ENCODE measurements around the gene ARG2. TPM values are rescaled to one million over a fixed set of nuclear protein-coding genes. Genes with fewer than 3 reads are reported as not detected.

ARG2 gene
- total and polyA plus RNA-seq, 10 donors: 0.64 to 4.7 (median 1.1) TPM

DNA sequence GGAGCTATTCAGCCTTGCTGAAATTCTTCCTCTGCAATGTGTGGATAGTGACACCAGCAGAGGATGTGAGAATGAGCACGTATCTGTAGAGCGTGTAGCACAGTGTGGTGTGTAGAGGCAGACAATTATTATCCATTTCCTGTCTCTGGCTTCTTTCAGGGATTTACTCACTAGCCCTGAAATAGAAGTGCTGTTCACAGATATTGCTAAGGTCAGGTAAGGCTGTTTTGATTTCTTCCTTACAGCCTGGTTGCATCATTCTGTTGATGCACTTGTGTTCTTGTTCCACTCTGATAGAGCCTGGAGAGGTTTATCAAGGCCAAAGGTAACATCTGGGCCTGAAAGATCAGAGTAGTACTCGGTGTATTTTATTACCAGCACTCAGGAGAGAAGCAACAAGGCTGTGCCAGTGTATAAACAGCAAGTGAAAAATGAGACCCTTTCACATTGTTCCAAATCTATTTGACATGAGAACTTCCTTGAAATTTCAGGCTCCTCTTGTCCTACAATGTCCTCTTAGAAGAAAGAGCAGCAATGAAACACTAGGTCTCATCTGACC, 16.7 kb downstream of the ARG2 start:
- H3K27me3 ChIP-seq (replicated peaks in 1 of 7): no peaks in the 10 kb centered on the region
- intact Hi-C loops (cut with DNase I; ENCODE audit: low total_unique reads): no loop called here
- WGBS, 5 donors: 70 to 82% (median 79%) methylated on average over 3 of the region's 3 CpGs
- no peak for DNase-seq
- TF ChIP-seq POLR2A (IDR thresholded peaks at IDR 0.05): no peak
- TF ChIP-seq, protein P1, sequence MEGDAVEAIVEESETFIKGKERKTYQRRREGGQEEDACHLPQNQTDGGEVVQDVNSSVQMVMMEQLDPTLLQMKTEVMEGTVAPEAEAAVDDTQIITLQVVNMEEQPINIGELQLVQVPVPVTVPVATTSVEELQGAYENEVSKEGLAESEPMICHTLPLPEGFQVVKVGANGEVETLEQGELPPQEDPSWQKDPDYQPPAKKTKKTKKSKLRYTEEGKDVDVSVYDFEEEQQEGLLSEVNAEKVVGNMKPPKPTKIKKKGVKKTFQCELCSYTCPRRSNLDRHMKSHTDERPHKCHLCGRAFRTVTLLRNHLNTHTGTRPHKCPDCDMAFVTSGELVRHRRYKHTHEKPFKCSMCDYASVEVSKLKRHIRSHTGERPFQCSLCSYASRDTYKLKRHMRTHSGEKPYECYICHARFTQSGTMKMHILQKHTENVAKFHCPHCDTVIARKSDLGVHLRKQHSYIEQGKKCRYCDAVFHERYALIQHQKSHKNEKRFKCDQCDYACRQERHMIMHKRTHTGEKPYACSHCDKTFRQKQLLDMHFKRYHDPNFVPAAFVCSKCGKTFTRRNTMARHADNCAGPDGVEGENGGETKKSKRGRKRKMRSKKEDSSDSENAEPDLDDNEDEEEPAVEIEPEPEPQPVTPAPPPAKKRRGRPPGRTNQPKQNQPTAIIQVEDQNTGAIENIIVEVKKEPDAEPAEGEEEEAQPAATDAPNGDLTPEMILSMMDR (IDR thresholded peaks at IDR 0.05 in 8 of 11, conservative IDR thresholded peaks at IDR 0.05 in 3 of 11): no peak
- TF ChIP-seq POLR2AphosphoS5 (IDR thresholded peaks at IDR 0.05): no peak
- H3K4me1 ChIP-seq: no peaks in the 10 kb centered on the region
- H3K4me3 ChIP-seq: no peak overlapping the region
- H3K9me3 ChIP-seq: no peaks in the 10 kb centered on the region
- no peak overlapping the region for H3K27ac ChIP-seq
- H3K36me3 ChIP-seq: no peaks in the 10 kb centered on the region

DNA sequence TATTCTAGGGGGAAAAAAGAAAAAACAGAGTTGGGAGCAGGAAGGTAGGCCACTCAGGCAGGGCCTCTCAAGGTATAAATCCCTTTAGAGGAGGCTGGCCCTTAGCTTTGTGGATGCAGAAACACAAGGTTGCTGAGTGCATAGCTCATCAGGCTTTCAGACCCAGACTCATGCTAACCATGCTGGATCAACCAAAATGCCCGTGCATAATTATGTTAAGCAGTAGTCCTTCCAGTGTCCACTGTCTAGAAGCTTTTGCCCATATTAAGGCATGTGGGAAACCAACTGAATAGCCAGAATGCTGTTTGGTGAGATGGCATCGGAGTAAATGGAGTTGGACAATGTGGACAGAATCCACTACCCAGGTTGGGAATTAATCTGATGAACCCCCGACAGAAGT, 18.9 kb downstream of the ARG2 start:
- TF ChIP-seq POLR2A (IDR thresholded peaks at IDR 0.05) (no peak), POLR2AphosphoS5 (IDR thresholded peaks at IDR 0.05) (no peak)
- TF ChIP-seq, protein P1 (IDR thresholded peaks at IDR 0.05 in 8 of 11, conservative IDR thresholded peaks at IDR 0.05 in 3 of 11): no peak
- no peaks in the 10 kb centered on the region for H3K4me1 ChIP-seq
- no peaks in the 10 kb centered on the region for H3K27me3 ChIP-seq (replicated peaks in 1 of 7)
- no peak overlapping the region for H3K27ac ChIP-seq
- DNase-seq: no peak
- H3K4me3 ChIP-seq: no peak overlapping the region
- H3K36me3 ChIP-seq: no peaks in the 10 kb centered on the region
- intact Hi-C loops (cut with DNase I; ENCODE audit: low total_unique reads): no loop called here
- WGBS, 5 donors: 88 to 95% (median 93%) methylated on average over 3 of the region's 3 CpGs
- no peaks in the 10 kb centered on the region for H3K9me3 ChIP-seq

DNA sequence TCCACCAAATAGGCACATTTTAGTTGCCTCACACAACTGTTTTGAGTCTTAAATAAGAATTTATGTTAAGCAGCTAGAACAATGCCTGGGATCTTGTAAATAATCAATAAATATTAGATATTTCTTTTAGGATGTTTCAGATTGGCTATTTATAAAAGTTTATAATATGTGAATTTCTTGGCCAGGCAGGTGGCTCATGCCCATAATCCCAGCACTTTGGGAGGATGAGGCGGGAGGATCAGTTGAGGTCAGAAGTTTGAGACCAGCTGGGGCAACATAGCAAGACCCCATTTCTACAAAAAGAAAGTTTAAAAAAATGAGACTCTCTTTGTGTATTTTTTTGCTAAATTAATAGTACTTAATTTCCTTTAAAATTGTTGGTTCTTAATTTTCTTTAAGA, 21.8 kb downstream of the ARG2 start:
- peaks cover 0 to 15% (median 9%) of the 10 kb centered on the region in 6 donors for H3K36me3 ChIP-seq
- H3K4me3 ChIP-seq: no peak overlapping the region
- no peaks in the 10 kb centered on the region for H3K4me1 ChIP-seq
- H3K27me3 ChIP-seq (replicated peaks in 1 of 7): no peaks in the 10 kb centered on the region
- no peak for DNase-seq
- no peak for TF ChIP-seq POLR2AphosphoS5 (IDR thresholded peaks at IDR 0.05)
- TF ChIP-seq POLR2A (IDR thresholded peaks at IDR 0.05): no peak
- TF ChIP-seq, protein P1 (IDR thresholded peaks at IDR 0.05 in 8 of 11, conservative IDR thresholded peaks at IDR 0.05 in 3 of 11): no peak
- intact Hi-C loops (cut with DNase I; ENCODE audit: low total_unique reads): no loop called here
- H3K9me3 ChIP-seq: no peaks in the 10 kb centered on the region
- no peak overlapping the region for H3K27ac ChIP-seq
- 91 to 100% (median 97%) methylated on average over 1 of the region's 1 CpG for WGBS, 5 donors

DNA sequence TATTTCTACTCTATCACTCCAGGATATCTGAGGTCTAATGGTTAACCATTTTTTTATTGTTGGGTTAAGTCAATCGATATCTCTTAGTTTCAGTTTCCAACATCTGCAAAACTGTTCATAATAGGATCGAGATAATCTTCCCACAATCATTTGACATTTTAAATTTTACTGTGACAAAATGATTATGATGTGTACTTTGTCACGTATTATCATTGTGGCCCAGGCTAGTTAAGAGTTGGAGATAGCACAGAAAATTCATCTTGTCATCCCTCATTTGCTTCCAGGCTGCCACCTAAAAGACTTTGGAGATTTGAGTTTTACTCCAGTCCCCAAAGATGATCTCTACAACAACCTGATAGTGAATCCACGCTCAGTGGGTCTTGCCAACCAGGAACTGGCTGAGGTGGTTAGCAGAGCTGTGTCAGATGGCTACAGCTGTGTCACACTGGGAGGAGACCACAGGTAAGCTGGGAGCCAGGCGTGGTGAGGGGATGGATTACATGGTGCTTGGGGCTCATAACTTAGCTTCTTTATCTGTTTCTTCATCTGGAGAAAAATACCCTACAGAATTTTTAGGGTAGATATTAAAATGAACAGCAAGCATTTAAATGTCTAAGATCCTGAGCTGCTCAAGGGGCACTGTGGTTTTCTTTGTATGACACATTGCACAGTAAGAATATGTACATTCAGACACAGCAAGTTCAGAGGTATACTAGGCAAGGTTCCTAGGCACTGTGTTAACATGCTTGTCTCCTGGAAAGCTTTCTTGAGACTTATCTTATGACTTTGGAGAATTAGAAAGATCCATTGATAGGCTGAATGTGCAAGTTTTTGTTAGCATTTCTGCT, 22.4 kb downstream of the ARG2 start:
- no peak for TF ChIP-seq POLR2A (IDR thresholded peaks at IDR 0.05)
- no peak for TF ChIP-seq POLR2AphosphoS5 (IDR thresholded peaks at IDR 0.05)
- TF ChIP-seq, protein P1 (IDR thresholded peaks at IDR 0.05 in 8 of 11, conservative IDR thresholded peaks at IDR 0.05 in 3 of 11): no peak
- Histone ChIP-seq H3K36me3 (peaks cover 0 to 22% (median 13%) of the 10 kb centered on the region in 6 donors), H3K4me3 (no peak overlapping the region), H3K4me1 (no peaks in the 10 kb centered on the region), H3K27me3 (replicated peaks in 1 of 7) (no peaks in the 10 kb centered on the region), H3K27ac (no peak overlapping the region), H3K9me3 (no peaks in the 10 kb centered on the region)
- 74 to 89% (median 82%) methylated on average over 5 of the region's 5 CpGs for WGBS, 5 donors
- intact Hi-C loops (cut with DNase I; ENCODE audit: low total_unique reads): no loop called here
- no peak for DNase-seq
